B cell (primary cell): ENCODE results near the gene KRTDAP. TPM values are rescaled to one million over a fixed set of nuclear protein-coding genes. Genes with fewer than 3 reads are reported as not detected.

Source experiments
- ATAC-seq: fragments of 200-7000 bp; cut with Tn5 transposase; one replicate; pipeline ENCODE4 v1.10.0; 2021; ENCODE audit warnings: low read depth, mild to moderate bottlenecking, moderate number of reproducible peaks, moderate library complexity
- CTCF ChIA-PET: fragments of 350-600 bp; sonication (Branson Sonifier 250); formaldehyde crosslinking; loops from one replicate; lab custom pipeline; 2021; ENCODE audit warnings: antibody characterized with exemption, inconsistent platforms; lab: Charles Lee
- POLR2A ChIA-PET: fragments of 350-600 bp; sonication (Branson Sonifier 250); formaldehyde crosslinking; loops from one replicate; lab custom pipeline; 2021; ENCODE audit warnings: antibody characterized with exemption; lab: Charles Lee
- DNase-seq: peaks from one replicate; pipeline ENCODE4 v3.0.0; 2013
- H2AFZ ChIP-seq: 2 replicates; pipeline ENCODE4 v1.6.1; 2012; ENCODE audit warnings: mild to moderate bottlenecking, low read depth, low read length; ENCODE audit not compliant: insufficient read depth, poor library complexity, severe bottlenecking
- H3K27ac ChIP-seq, 2 donors: 1 replicate in 1 of 2; 2 replicates in 1 of 2; pipeline ENCODE4 v1.5.1; 2012 to 2013; ENCODE audit warnings: low read length in 2 of 2, mild to moderate bottlenecking in 2 of 2, moderate library complexity in 1 of 2
- H3K27me3 ChIP-seq, 4 experiments: fragments of 200-600 bp in 1 of 4; sonication (generic) in 1 of 4; replicated peaks in 1 of 4; 1 replicate in 2 of 4; 2 replicates in 2 of 4; pipeline versions ENCODE4 v1.6.1 to v1.7.0; 2013 to 2016; ENCODE audit warnings: low read length in 3 of 4, mild to moderate bottlenecking in 2 of 4, mixed read lengths in 1 of 4, moderate library complexity in 1 of 4; ENCODE audit not compliant: insufficient read depth in 4 of 4, control insufficient read depth in 3 of 4; ENCODE audit errors: control extremely low read depth in 1 of 4
- H3K36me3 ChIP-seq, 2 experiments: replicated peaks in 1 of 2; 1 replicate in 1 of 2; 2 replicates in 1 of 2; pipeline versions ENCODE4 v1.6.1 to v1.7.1; 2013; ENCODE audit warnings: low read length in 1 of 2; ENCODE audit not compliant: insufficient read depth in 2 of 2, control insufficient read depth in 1 of 2; ENCODE audit errors: control extremely low read depth in 1 of 2, extremely low read depth in 1 of 2
- H3K4me1 ChIP-seq, 2 donors: fragments of 200-600 bp in 1 of 2; sonication (generic) in 1 of 2; 1 replicate in 1 of 2; 2 replicates in 1 of 2; pipeline versions ENCODE4 v1.5.1 to v1.6.1; 2013 to 2017; ENCODE audit warnings: low read length in 2 of 2; ENCODE audit not compliant: control insufficient read depth in 2 of 2, insufficient read depth in 2 of 2
- H3K4me2 ChIP-seq: replicated peaks from 2 replicates; pipeline ENCODE3; 2012; ENCODE audit warnings: mild to moderate bottlenecking, low read depth, low read length; ENCODE audit not compliant: poor library complexity, severe bottlenecking
- H3K4me3 ChIP-seq, 5 experiments: fragments of 200-600 bp in 1 of 5; sonication (generic) in 1 of 5; 1 replicate in 3 of 5; 2 replicates in 2 of 5; pipeline versions ENCODE4 v1.5.1 to v1.7.0; 2011 to 2016; ENCODE audit warnings: low read length in 4 of 5, mild to moderate bottlenecking in 4 of 5, low read depth in 2 of 5, control low read depth in 1 of 5, moderate library complexity in 1 of 5; ENCODE audit not compliant: insufficient read depth in 1 of 5; ENCODE audit errors: control extremely low read depth in 1 of 5, extremely low read depth in 1 of 5
- H3K79me2 ChIP-seq: fragments of 200-600 bp; sonication (generic); one replicate; pipeline ENCODE4 v1.6.0; 2016; ENCODE audit warnings: low read length; ENCODE audit not compliant: control insufficient read depth, insufficient read depth
- H3K9ac ChIP-seq: fragments of 200-600 bp; sonication (generic); 2 replicates; pipeline ENCODE4 v1.6.1; 2017; ENCODE audit warnings: mild to moderate bottlenecking, low read length, moderate library complexity
- H3K9me3 ChIP-seq, 3 donors: one replicate each; pipeline versions ENCODE4 v1.6.1 to v1.7.1; 2013; ENCODE audit warnings: low read length in 2 of 3; ENCODE audit not compliant: control insufficient read depth in 2 of 3, insufficient read depth in 1 of 3; ENCODE audit errors: control extremely low read depth in 1 of 3
- H4K20me1 ChIP-seq: 2 replicates; pipeline ENCODE4 v1.6.0; 2012; ENCODE audit warnings: mild to moderate bottlenecking, low read length; ENCODE audit not compliant: insufficient read depth, control insufficient read depth, poor library complexity, severe bottlenecking
- H3K27ac Mint-ChIP-seq: one replicate; pipeline ENCODE4 v1.8.0; 2021; ENCODE audit warnings: mixed read lengths
- H3K27me3 Mint-ChIP-seq: one replicate; pipeline ENCODE4 v1.8.0; 2021; ENCODE audit warnings: mixed read lengths
- H3K4me1 Mint-ChIP-seq: one replicate; pipeline ENCODE4 v1.8.0; 2021; ENCODE audit warnings: mixed read lengths
- H3K4me3 Mint-ChIP-seq: one replicate; pipeline ENCODE4 v1.8.0; 2021; ENCODE audit warnings: mixed read lengths
- H3K9me3 Mint-ChIP-seq: one replicate; pipeline ENCODE4 v1.8.0; 2022; ENCODE audit warnings: mixed read lengths; ENCODE audit not compliant: insufficient read depth
- CTCF ChIP-seq: fragments of 200-600 bp; IDR thresholded peaks from one replicate; pipeline ENCODE4 v1.8.0; 2022; ENCODE audit warnings: antibody characterized with exemption, mild to moderate bottlenecking
- EZH2 ChIP-seq: IDR thresholded peaks from 2 replicates; pipeline ENCODE4 v1.6.1; 2012; ENCODE audit warnings: borderline replicate concordance, low read depth, mild to moderate bottlenecking, moderate library complexity, low read length; ENCODE audit not compliant: insufficient read depth, poor library complexity, severe bottlenecking
- WGBS: methylation state at CpG from one replicate; pipeline ENCODE4 v1.1.5; 2013; ENCODE audit warnings: missing lambda C conversion rate; ENCODE audit not compliant: insufficient coverage; 5-methylcytosine and 5-hydroxymethylcytosine counted together
- intact Hi-C: fragments of 100-400 bp; cut with micrococcal nuclease; formaldehyde crosslinking; loops from one replicate; pipeline ENCODE4 v1.10.0; 2022
- polyA plus RNA-seq: library from polyadenylated mRNA; depleted of rRNA; stranded (reverse); fragments of >200 nt; gene quantifications from 2 replicates; pipeline ENCODE4 v1.2.3, GENCODE V29; 2012
- total RNA-seq, 2 donors: library from RNA; stranded (reverse); fragments of 120-200 nt in 1 of 2; gene quantifications; 1 replicate in 1 of 2; 2 replicates in 1 of 2; pipeline versions ENCODE4 v1.2.3 to v1.2.4, GENCODE V29; 2013 to 2022

KRTDAP gene
- total and polyA plus RNA-seq, 2 donors (not counting 1 experiment from before 2014, with no cell fraction given), result not detected

DNA sequence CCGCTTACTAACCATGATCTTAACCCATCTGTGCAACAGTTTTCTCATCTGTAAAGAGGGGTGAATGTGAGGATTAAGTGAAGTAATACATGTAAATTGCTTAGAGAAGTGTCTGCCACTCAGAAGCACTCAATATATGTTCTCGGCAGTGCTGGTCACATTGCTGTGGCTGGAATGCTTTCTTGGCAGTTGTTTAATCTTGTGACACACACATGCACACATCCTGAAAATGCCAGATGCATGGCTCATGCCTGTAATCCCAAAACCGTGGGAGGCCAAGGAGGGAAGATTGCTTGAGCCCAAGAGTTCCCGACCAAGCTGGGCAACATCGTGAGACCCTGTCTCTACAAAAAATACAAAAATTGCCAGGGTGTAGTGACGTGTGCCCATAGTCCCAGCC lies 28.0 kb upstream of the KRTDAP start:
- 88% methylated on average over 5 of the region's 6 CpGs for WGBS
- Histone ChIP-seq H3K36me3 (no peaks in the 10 kb centered on the region), H3K79me2 (no peaks in the 10 kb centered on the region), H3K9ac (no peak overlapping the region), H3K4me1 (no peaks in the 10 kb centered on the region), H3K4me3 (no peak overlapping the region), H4K20me1 (no peaks in the 10 kb centered on the region), H2AFZ (no peak overlapping the region), H3K9me3 (no peaks in the 10 kb centered on the region), H3K4me2 (no peak overlapping the region), H3K27ac (no peak overlapping the region), H3K27me3 (peaks cover 0 to 9% (median 2%) of the 10 kb centered on the region in 4 experiments)
- peaks cover 33% of the 10 kb centered on the region for H3K27me3 Mint-ChIP-seq
- intact Hi-C loops, result no loop called here
- no peak for ATAC-seq
- ChIA-PET POLR2A (interaction anchor here (0.7 kb wide), 1 partner anchor 17 kb away, joined by 3 read pairs; no protein-coding TSS in a partner anchor), CTCF (no interaction called here)
- no peak overlapping the region for H3K27ac Mint-ChIP-seq
- no peaks in the 10 kb centered on the region for H3K9me3 Mint-ChIP-seq
- no peak overlapping the region for H3K4me3 Mint-ChIP-seq
- DNase-seq, result no peak
- no peak for TF ChIP-seq EZH2
- TF ChIP-seq CTCF, result no peak
- H3K4me1 Mint-ChIP-seq, result no peaks in the 10 kb centered on the region

- no peak overlapping the region for H3K27ac Mint-ChIP-seq
- H3K79me2 ChIP-seq, result no peaks in the 10 kb centered on the region
- DNase-seq (no peak), ATAC-seq (no peak)
- no peak overlapping the region for H3K4me3 Mint-ChIP-seq
- H3K9ac ChIP-seq, result no peak overlapping the region
- no peaks in the 10 kb centered on the region for H3K9me3 Mint-ChIP-seq
- intact Hi-C loops, result no loop called here
- H3K27ac ChIP-seq, result no peak overlapping the region
- H3K9me3 ChIP-seq, result no peaks in the 10 kb centered on the region
- CTCF ChIA-PET, result interaction anchor here (1.5 kb wide), 1 partner anchor 10 kb away, joined by 6 read pairs; no protein-coding TSS in a partner anchor
- no peaks in the 10 kb centered on the region for H3K4me1 Mint-ChIP-seq
- no peak overlapping the region for H3K4me2 ChIP-seq
- peaks cover 35% of the 10 kb centered on the region for H3K27me3 Mint-ChIP-seq
- no peaks in the 10 kb centered on the region for H3K36me3 ChIP-seq
- H3K4me3 ChIP-seq, result no peak overlapping the region
- no peaks in the 10 kb centered on the region for H3K4me1 ChIP-seq
- 94% methylated on average over 2 of the region's 2 CpGs for WGBS
- peaks cover 0 to 18% (median 2%) of the 10 kb centered on the region in 4 experiments for H3K27me3 ChIP-seq
- POLR2A ChIA-PET, result no interaction called here
- H4K20me1 ChIP-seq, result no peaks in the 10 kb centered on the region
- TF ChIP-seq EZH2 (no peak), CTCF (no peak)
- H2AFZ ChIP-seq, result no peak overlapping the region
These were observed 27.1 kb upstream of the KRTDAP start for GRCh38 chr19:35517342-35517741.
